WTC11 (cell line): Measurements from ENCODE around the gene SSBP2. TPM values are rescaled to one million over a fixed set of nuclear protein-coding genes. Genes with fewer than 3 reads are reported as not detected.
"Not testable (repeated sequence)": the region's sequence is repeated elsewhere in the genome, so short reads cannot be mapped to it uniquely, and the experiment has no call there.

Experiments used
- ATAC-seq: fragments of 200-7000 bp; cut with Tn5 transposase; 2 replicates; pipeline ENCODE4 v1.10.0; 2021; ENCODE audit warnings: mild to moderate bottlenecking, moderate library complexity
- CTCF ChIA-PET: fragments of 300-600 bp; sonication (Branson Sonifier 250); formaldehyde crosslinking; loops from one replicate; lab custom pipeline; 2021; ENCODE audit warnings: antibody characterized with exemption; lab: Charles Lee
- POLR2A ChIA-PET: fragments of 350-600 bp; sonication (Branson Sonifier 250); formaldehyde crosslinking; loops from one replicate; lab custom pipeline; 2021; ENCODE audit warnings: antibody characterized with exemption; lab: Charles Lee
- DNase-seq: peaks from one replicate; pipeline ENCODE4 v3.0.0; 2021; ENCODE audit warnings: low spot score
- H3K27ac Mint-ChIP-seq: 2 replicates; pipeline ENCODE4 v1.8.0; 2021; ENCODE audit warnings: mixed read lengths
- H3K27me3 Mint-ChIP-seq: 2 replicates; pipeline ENCODE4 v1.8.0; 2021; ENCODE audit warnings: low read depth, mild to moderate bottlenecking, moderate library complexity, mixed read lengths
- H3K36me3 Mint-ChIP-seq: 2 replicates; pipeline ENCODE4 v1.8.0; 2021; ENCODE audit warnings: mixed read lengths
- H3K4me1 Mint-ChIP-seq: 2 replicates; pipeline ENCODE4 v1.8.0; 2022; ENCODE audit warnings: mixed read lengths
- H3K4me3 Mint-ChIP-seq: 2 replicates; pipeline ENCODE4 v1.8.0; 2021; ENCODE audit warnings: mild to moderate bottlenecking, moderate library complexity, mixed read lengths
- H3K9me3 Mint-ChIP-seq: 2 replicates; pipeline ENCODE4 v1.8.0; 2021; ENCODE audit warnings: mixed read lengths
- FOXJ3 ChIP-seq: sonication (generic); formaldehyde crosslinking; IDR thresholded peaks from 2 replicates; pipeline ENCODE4 v1.9.0; 2021; ENCODE audit warnings: missing genetic modification reagents, mild to moderate bottlenecking, borderline replicate concordance
- FOXP1 ChIP-seq: sonication (generic); formaldehyde crosslinking; IDR thresholded peaks from 2 replicates; pipeline ENCODE4 v1.8.0; 2022; ENCODE audit warnings: missing genetic modification reagents, mild to moderate bottlenecking, moderate library complexity, borderline replicate concordance
- HMGA2 ChIP-seq: fragments of 250-450 bp; sonication (Bioruptor Pico); IDR thresholded peaks from 2 replicates; pipeline ENCODE4 v1.4.0; 2021; ENCODE audit warnings: mild to moderate bottlenecking, moderate library complexity
- JAZF1 ChIP-seq: fragments of 250-450 bp; sonication (Bioruptor Pico); IDR thresholded peaks from 2 replicates; pipeline ENCODE4 v1.9.0; 2021; ENCODE audit warnings: moderate library complexity, mild to moderate bottlenecking, inconsistent platforms
- MXD4 ChIP-seq: fragments of 250-450 bp; sonication (Bioruptor Pico); IDR thresholded peaks from 2 replicates; pipeline ENCODE4 v1.8.0; 2021; ENCODE audit warnings: mild to moderate bottlenecking, moderate library complexity, borderline replicate concordance
- SMAD3 ChIP-seq: sonication (generic); formaldehyde crosslinking; IDR thresholded peaks from 2 replicates; pipeline ENCODE4 v1.8.0; 2022; ENCODE audit warnings: missing genetic modification reagents, mild to moderate bottlenecking, borderline replicate concordance
- SMAD4 ChIP-seq: sonication (generic); formaldehyde crosslinking; IDR thresholded peaks from 2 replicates; pipeline ENCODE4 v1.8.0; 2022; ENCODE audit warnings: mild to moderate bottlenecking, missing genetic modification reagents
- SOX15 ChIP-seq: fragments of 250-450 bp; sonication (Bioruptor Pico); IDR thresholded peaks from 2 replicates; pipeline ENCODE4 v1.9.0; 2021; ENCODE audit warnings: mild to moderate bottlenecking
- TCF7 ChIP-seq: sonication (generic); formaldehyde crosslinking; IDR thresholded peaks from 2 replicates; pipeline ENCODE4 v1.8.0; 2022; ENCODE audit warnings: mild to moderate bottlenecking, low read depth, missing genetic modification reagents, moderate library complexity
- ZBTB21 ChIP-seq: sonication (generic); formaldehyde crosslinking; IDR thresholded peaks from 2 replicates; pipeline ENCODE4 v1.8.1; 2023; ENCODE audit warnings: mild to moderate bottlenecking, missing genetic modification reagents, borderline replicate concordance
- ZNF138 ChIP-seq: sonication (generic); formaldehyde crosslinking; conservative IDR thresholded peaks from 2 replicates; pipeline ENCODE4 v1.8.1; 2022; ENCODE audit warnings: mild to moderate bottlenecking, moderate library complexity, missing genetic modification reagents
- ZNF423 ChIP-seq: fragments of 250-450 bp; sonication (Bioruptor Pico); IDR thresholded peaks from 2 replicates; pipeline ENCODE4 v2.1.2; 2022; ENCODE audit warnings: mild to moderate bottlenecking, moderate library complexity
- total RNA-seq: library from RNA; stranded (reverse); gene quantifications from 3 replicates; pipeline ENCODE4 v1.2.3, GENCODE V29; 2021
- TF ChIP-seq, protein P1 (sequence below): sonication (generic); formaldehyde crosslinking; IDR thresholded peaks from 2 replicates; pipeline ENCODE4 v1.8.1; 2022; ENCODE audit warnings: missing genetic modification reagents, borderline replicate concordance
- TF ChIP-seq, protein P2 (sequence below): sonication (generic); formaldehyde crosslinking; IDR thresholded peaks from 2 replicates; pipeline ENCODE4 v1.8.1; 2022; ENCODE audit warnings: low read depth, missing genetic modification reagents, borderline replicate concordance
- TF ChIP-seq, protein P3 (sequence below): sonication (generic); formaldehyde crosslinking; IDR thresholded peaks from 2 replicates; pipeline ENCODE4 v1.8.0; 2022; ENCODE audit warnings: missing genetic modification reagents
- TF ChIP-seq, protein P4 (sequence below): sonication (generic); formaldehyde crosslinking; IDR thresholded peaks from 2 replicates; pipeline ENCODE4 v1.8.0; 2023; ENCODE audit warnings: missing genetic modification reagents
- TF ChIP-seq, protein P5 (sequence below): sonication (generic); formaldehyde crosslinking; IDR thresholded peaks from 2 replicates; pipeline ENCODE4 v1.8.1; 2023; ENCODE audit warnings: mild to moderate bottlenecking, missing genetic modification reagents
- TF ChIP-seq, protein P6 (sequence below): sonication (generic); formaldehyde crosslinking; IDR thresholded peaks from 2 replicates; pipeline ENCODE4 v1.8.0; 2023; ENCODE audit warnings: mild to moderate bottlenecking, missing genetic modification reagents

Gene SSBP2
- total RNA-seq, 1 experiment from 2014 or later = 24.9 TPM

DNA sequence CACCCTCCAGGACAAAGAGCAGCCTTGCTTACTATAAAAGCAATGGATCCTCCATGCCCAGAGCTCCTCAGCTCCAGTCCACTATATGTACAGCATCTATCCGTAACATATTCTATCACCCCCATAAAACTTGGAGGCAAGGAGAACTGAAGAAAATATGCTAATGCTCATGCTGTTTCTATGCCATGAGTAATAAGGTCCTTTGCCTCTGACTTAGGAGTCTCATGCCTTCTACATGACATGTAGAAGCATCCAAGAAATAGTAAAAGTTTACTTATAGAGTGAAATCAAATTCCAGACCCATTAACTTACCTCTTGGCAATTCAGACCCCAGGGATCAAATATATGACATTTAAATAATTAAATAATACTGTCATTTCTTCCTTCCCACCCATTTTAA, 33.7 kb downstream of the SSBP2 start:
- peaks cover 4% of the 10 kb centered on the region; the same call in 1 of the 2 replicates for H3K9me3 Mint-ChIP-seq
- DNase-seq = no peak
- no peak overlapping the region for H3K27ac Mint-ChIP-seq

DNA sequence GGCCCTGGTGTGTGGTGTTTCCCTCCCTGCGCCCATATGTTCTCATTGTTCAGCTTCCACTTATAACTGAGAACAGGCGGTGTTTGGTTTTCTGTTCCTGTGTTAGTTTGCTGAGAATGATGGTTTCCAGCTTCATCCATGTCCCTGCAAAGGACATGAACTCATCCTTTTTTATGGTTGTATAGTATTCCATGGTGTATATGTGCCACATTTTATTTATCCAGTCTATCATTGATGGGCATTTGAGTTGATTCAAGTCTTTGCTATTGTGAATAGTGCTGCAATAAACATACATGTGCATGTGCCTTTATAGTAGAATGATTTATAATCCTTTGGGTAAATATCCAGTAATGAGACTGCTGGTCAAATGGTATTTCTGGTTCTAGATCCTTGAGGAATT, 36.8 kb downstream of the SSBP2 start:
- H3K4me1 Mint-ChIP-seq = peaks cover 17% of the 10 kb centered on the region
- H3K27ac Mint-ChIP-seq, ATAC-seq, H3K27me3 Mint-ChIP-seq, CTCF ChIA-PET, H3K4me3 Mint-ChIP-seq, DNase-seq, H3K9me3 Mint-ChIP-seq, H3K36me3 Mint-ChIP-seq, POLR2A ChIA-PET: not testable (repeated sequence)

More for the DNA sequence above, 33.7 kb downstream of the SSBP2 start:
- CTCF ChIA-PET = no interaction called here
- TF ChIP-seq ZNF423 (CRISPR knock-in tag) (no peak), FOXJ3 (no peak), JAZF1 (no peak), FOXP1 (CRISPR knock-in tag) (no peak), HMGA2 (no peak), ZNF138 (no peak), TCF7 (CRISPR knock-in tag) (no peak), ZBTB21 (CRISPR knock-in tag) (no peak), SMAD3 (CRISPR knock-in tag) (no peak), SMAD4 (CRISPR knock-in tag) (no peak), MXD4 (CRISPR knock-in tag) (no peak), SOX15 (CRISPR knock-in tag) (no peak)
- TF ChIP-seq, protein P1, sequence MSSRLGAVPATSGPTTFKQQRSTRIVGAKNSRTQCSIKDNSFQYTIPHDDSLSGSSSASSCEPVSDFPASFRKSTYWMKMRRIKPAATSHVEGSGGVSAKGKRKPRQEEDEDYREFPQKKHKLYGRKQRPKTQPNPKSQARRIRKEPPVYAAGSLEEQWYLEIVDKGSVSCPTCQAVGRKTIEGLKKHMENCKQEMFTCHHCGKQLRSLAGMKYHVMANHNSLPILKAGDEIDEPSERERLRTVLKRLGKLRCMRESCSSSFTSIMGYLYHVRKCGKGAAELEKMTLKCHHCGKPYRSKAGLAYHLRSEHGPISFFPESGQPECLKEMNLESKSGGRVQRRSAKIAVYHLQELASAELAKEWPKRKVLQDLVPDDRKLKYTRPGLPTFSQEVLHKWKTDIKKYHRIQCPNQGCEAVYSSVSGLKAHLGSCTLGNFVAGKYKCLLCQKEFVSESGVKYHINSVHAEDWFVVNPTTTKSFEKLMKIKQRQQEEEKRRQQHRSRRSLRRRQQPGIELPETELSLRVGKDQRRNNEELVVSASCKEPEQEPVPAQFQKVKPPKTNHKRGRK (CRISPR knock-in tag) = no peak
- TF ChIP-seq, protein P2, sequence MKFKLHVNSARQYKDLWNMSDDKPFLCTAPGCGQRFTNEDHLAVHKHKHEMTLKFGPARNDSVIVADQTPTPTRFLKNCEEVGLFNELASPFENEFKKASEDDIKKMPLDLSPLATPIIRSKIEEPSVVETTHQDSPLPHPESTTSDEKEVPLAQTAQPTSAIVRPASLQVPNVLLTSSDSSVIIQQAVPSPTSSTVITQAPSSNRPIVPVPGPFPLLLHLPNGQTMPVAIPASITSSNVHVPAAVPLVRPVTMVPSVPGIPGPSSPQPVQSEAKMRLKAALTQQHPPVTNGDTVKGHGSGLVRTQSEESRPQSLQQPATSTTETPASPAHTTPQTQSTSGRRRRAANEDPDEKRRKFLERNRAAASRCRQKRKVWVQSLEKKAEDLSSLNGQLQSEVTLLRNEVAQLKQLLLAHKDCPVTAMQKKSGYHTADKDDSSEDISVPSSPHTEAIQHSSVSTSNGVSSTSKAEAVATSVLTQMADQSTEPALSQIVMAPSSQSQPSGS (CRISPR knock-in tag) = no peak
- TF ChIP-seq, protein P3, sequence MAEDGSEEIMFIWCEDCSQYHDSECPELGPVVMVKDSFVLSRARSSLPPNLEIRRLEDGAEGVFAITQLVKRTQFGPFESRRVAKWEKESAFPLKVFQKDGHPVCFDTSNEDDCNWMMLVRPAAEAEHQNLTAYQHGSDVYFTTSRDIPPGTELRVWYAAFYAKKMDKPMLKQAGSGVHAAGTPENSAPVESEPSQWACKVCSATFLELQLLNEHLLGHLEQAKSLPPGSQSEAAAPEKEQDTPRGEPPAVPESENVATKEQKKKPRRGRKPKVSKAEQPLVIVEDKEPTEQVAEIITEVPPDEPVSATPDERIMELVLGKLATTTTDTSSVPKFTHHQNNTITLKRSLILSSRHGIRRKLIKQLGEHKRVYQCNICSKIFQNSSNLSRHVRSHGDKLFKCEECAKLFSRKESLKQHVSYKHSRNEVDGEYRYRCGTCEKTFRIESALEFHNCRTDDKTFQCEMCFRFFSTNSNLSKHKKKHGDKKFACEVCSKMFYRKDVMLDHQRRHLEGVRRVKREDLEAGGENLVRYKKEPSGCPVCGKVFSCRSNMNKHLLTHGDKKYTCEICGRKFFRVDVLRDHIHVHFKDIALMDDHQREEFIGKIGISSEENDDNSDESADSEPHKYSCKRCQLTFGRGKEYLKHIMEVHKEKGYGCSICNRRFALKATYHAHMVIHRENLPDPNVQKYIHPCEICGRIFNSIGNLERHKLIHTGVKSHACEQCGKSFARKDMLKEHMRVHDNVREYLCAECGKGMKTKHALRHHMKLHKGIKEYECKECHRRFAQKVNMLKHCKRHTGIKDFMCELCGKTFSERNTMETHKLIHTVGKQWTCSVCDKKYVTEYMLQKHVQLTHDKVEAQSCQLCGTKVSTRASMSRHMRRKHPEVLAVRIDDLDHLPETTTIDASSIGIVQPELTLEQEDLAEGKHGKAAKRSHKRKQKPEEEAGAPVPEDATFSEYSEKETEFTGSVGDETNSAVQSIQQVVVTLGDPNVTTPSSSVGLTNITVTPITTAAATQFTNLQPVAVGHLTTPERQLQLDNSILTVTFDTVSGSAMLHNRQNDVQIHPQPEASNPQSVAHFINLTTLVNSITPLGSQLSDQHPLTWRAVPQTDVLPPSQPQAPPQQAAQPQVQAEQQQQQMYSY (CRISPR knock-in tag) = no peak
- TF ChIP-seq, protein P4, sequence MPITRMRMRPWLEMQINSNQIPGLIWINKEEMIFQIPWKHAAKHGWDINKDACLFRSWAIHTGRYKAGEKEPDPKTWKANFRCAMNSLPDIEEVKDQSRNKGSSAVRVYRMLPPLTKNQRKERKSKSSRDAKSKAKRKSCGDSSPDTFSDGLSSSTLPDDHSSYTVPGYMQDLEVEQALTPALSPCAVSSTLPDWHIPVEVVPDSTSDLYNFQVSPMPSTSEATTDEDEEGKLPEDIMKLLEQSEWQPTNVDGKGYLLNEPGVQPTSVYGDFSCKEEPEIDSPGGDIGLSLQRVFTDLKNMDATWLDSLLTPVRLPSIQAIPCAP (CRISPR knock-in tag) = no peak
- TF ChIP-seq, protein P5, sequence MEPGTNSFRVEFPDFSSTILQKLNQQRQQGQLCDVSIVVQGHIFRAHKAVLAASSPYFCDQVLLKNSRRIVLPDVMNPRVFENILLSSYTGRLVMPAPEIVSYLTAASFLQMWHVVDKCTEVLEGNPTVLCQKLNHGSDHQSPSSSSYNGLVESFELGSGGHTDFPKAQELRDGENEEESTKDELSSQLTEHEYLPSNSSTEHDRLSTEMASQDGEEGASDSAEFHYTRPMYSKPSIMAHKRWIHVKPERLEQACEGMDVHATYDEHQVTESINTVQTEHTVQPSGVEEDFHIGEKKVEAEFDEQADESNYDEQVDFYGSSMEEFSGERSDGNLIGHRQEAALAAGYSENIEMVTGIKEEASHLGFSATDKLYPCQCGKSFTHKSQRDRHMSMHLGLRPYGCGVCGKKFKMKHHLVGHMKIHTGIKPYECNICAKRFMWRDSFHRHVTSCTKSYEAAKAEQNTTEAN (CRISPR knock-in tag) = no peak
- TF ChIP-seq, protein P6, sequence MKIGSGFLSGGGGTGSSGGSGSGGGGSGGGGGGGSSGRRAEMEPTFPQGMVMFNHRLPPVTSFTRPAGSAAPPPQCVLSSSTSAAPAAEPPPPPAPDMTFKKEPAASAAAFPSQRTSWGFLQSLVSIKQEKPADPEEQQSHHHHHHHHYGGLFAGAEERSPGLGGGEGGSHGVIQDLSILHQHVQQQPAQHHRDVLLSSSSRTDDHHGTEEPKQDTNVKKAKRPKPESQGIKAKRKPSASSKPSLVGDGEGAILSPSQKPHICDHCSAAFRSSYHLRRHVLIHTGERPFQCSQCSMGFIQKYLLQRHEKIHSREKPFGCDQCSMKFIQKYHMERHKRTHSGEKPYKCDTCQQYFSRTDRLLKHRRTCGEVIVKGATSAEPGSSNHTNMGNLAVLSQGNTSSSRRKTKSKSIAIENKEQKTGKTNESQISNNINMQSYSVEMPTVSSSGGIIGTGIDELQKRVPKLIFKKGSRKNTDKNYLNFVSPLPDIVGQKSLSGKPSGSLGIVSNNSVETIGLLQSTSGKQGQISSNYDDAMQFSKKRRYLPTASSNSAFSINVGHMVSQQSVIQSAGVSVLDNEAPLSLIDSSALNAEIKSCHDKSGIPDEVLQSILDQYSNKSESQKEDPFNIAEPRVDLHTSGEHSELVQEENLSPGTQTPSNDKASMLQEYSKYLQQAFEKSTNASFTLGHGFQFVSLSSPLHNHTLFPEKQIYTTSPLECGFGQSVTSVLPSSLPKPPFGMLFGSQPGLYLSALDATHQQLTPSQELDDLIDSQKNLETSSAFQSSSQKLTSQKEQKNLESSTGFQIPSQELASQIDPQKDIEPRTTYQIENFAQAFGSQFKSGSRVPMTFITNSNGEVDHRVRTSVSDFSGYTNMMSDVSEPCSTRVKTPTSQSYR (CRISPR knock-in tag) = no peak
- TF ChIP-seq, all 79 proteins: peak for 0
- POLR2A ChIA-PET = no interaction called here
- H3K36me3 Mint-ChIP-seq = no peaks in the 10 kb centered on the region
- peaks cover 6% of the 10 kb centered on the region; the same call in 1 of the 2 replicates for H3K27me3 Mint-ChIP-seq
- peaks cover 32% of the 10 kb centered on the region for H3K4me1 Mint-ChIP-seq
- no peak for ATAC-seq
- H3K4me3 Mint-ChIP-seq = no peak overlapping the region
